Nephron progenitor cell (in vitro differentiated cells): ENCODE results near the gene LAMB2.

Experiments used
- DNase-seq: peaks from one replicate; pipeline ENCODE4 v3.0.0; 2021
- H3K27ac Mint-ChIP-seq: 2 replicates; pipeline ENCODE4 v1.8.0; 2021; ENCODE audit warnings: mild to moderate bottlenecking, moderate library complexity, mixed read lengths
- H3K27me3 Mint-ChIP-seq: 2 replicates; pipeline ENCODE4 v1.8.0; 2021; ENCODE audit warnings: mild to moderate bottlenecking, low read depth, mixed read lengths; ENCODE audit not compliant: poor library complexity
- H3K36me3 Mint-ChIP-seq: 2 replicates; pipeline ENCODE4 v1.8.0; 2021; ENCODE audit warnings: low read depth, mixed read lengths
- H3K4me1 Mint-ChIP-seq: 2 replicates; pipeline ENCODE4 v1.8.0; 2021; ENCODE audit warnings: mixed read lengths
- H3K4me3 Mint-ChIP-seq: 2 replicates; pipeline ENCODE4 v1.8.0; 2021; ENCODE audit warnings: mild to moderate bottlenecking, moderate library complexity, mixed read lengths
- H3K9me3 Mint-ChIP-seq: 2 replicates; pipeline ENCODE4 v1.8.0; 2021; ENCODE audit warnings: mild to moderate bottlenecking, moderate library complexity, mixed read lengths
- CTCF ChIP-seq: fragments of 200-600 bp; sonication (generic); IDR thresholded peaks from 2 replicates; pipeline ENCODE4 v1.5.0; 2021; ENCODE audit warnings: antibody characterized with exemption

The LAMB2 gene

GRCh38 chr3:49092938-49093852 is 39.7 kb downstream of the LAMB2 start:
- Mint-ChIP-seq H3K27me3 (peaks cover 5% of the 10 kb centered on the region), H3K36me3 (peaks cover 41% of the 10 kb centered on the region), H3K27ac (peak overlapping the region; percentile 97), H3K4me1 (peaks cover 37% of the 10 kb centered on the region), H3K4me3 (peak overlapping the region; percentile 92), H3K9me3 (no peaks in the 10 kb centered on the region)
- DNase-seq = peak; percentile 84
- no peak for TF ChIP-seq CTCF

DNA sequence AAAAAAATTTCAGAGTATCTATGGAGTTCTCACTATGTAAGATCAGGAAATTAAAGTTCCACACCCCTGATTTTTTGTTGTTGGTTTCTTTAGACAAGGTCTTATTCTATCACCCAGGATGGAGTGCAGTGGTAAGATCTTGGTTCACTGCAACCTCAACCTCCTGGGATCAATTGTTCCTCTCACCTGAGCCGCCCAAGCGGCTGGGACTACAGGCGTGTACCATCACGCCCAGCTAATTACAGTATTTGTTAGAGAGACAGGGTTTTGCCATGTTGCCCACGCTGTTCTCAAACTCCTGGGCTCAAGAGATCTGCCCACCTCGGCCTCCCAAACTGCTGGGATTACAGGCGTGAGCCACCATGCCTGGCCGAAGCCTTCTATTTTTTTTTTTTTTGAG is 51.4 kb downstream of the LAMB2 start:
- Mint-ChIP-seq H3K36me3 (peaks cover 34% of the 10 kb centered on the region), H3K27ac (no peak overlapping the region), H3K4me3 (no peak overlapping the region), H3K27me3 (peaks cover 3% of the 10 kb centered on the region), H3K9me3 (no peaks in the 10 kb centered on the region), H3K4me1 (no peaks in the 10 kb centered on the region)
- TF ChIP-seq CTCF = no peak
- DNase-seq = no peak

DNA sequence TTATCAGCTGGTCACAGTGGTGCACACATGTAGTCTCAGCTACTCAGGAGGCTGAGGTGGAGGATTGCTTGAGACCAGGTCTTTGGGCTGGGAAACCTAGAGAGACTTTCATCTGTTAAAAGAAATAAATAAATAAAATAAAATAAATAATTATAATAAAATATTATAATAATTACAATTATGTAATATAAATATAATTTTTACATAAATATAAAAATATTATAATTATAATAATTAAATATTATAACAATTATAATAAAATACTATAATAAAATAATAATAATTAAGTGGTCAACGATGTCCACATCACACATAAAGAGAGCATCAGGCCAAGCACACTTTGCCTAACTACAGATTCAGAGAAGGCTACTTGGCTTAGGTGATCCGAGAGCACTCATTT is 53.6 kb downstream of the LAMB2 start:
- Mint-ChIP-seq H3K36me3 (peaks cover 36% of the 10 kb centered on the region), H3K4me3 (no peak overlapping the region), H3K27me3 (peaks cover 3% of the 10 kb centered on the region), H3K4me1 (no peaks in the 10 kb centered on the region), H3K9me3 (no peaks in the 10 kb centered on the region), H3K27ac (no peak overlapping the region)
- no peak for TF ChIP-seq CTCF
- no peak for DNase-seq

DNA sequence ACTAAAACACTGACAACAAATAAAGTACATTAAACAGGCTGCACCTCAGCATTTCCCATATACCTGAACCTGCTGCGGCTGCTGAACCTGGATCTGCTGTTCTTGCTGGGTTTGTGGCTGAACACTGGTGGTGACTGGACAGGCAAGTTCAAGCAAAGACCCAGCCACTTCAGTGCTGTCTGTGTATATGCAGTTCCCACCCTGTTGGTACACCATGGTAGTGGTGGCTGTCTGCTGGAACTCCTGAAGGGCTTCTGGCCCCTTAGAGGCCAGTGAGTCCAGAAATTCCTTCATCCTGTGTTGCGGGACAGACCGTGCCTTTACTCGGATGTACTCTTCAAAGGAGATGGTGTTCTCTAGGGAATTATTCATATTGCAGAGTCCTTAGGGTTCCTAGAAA is 56.2 kb downstream of the LAMB2 start:
- peak overlapping the region; percentile 66 for H3K27ac Mint-ChIP-seq
- H3K36me3 Mint-ChIP-seq = peaks cover 58% of the 10 kb centered on the region
- H3K27me3 Mint-ChIP-seq = no peaks in the 10 kb centered on the region
- H3K9me3 Mint-ChIP-seq = no peaks in the 10 kb centered on the region
- no peak overlapping the region for H3K4me3 Mint-ChIP-seq
- no peaks in the 10 kb centered on the region for H3K4me1 Mint-ChIP-seq
- DNase-seq = no peak
- no peak for TF ChIP-seq CTCF

GRCh38 chr3:49076116-49076515 is 56.7 kb downstream of the LAMB2 start:
- peaks cover 63% of the 10 kb centered on the region for H3K36me3 Mint-ChIP-seq
- no peaks in the 10 kb centered on the region for H3K4me1 Mint-ChIP-seq
- no peak for DNase-seq
- no peak for TF ChIP-seq CTCF
- no peak overlapping the region for H3K4me3 Mint-ChIP-seq
- H3K9me3 Mint-ChIP-seq = no peaks in the 10 kb centered on the region
- H3K27ac Mint-ChIP-seq = no peak overlapping the region
- H3K27me3 Mint-ChIP-seq = no peaks in the 10 kb centered on the region
